Ascending aorta (tissue), 2 donors: ENCODE data around the gene CERK. TPM values are rescaled to one million over a fixed set of nuclear protein-coding genes. Genes with fewer than 3 reads are reported as not detected.
A peak's percentile ranks its signal among the peaks of the same experiment; 100 is the strongest.

Source experiments
- DNase-seq, 2 donors: peaks; one replicate each; pipeline ENCODE4 v3.0.0-alpha.2; 2019; ENCODE audit warnings: low spot score in 2 of 2
- H3K27ac ChIP-seq, 2 donors: fragments of 200-600 bp; sonication (generic); one replicate each; pipeline ENCODE4 v1.5.1; 2016 to 2017; ENCODE audit warnings: mild to moderate bottlenecking in 1 of 2
- H3K27me3 ChIP-seq: fragments of 200-600 bp; sonication (generic); one replicate; pipeline ENCODE4 v1.5.1; 2017
- H3K36me3 ChIP-seq, 2 donors: fragments of 200-600 bp; sonication (generic); one replicate each; pipeline ENCODE4 v1.5.1; 2016
- H3K4me1 ChIP-seq, 2 donors: fragments of 200-600 bp; sonication (generic); one replicate each; pipeline ENCODE4 v1.5.1; 2016 to 2017; ENCODE audit warnings: mild to moderate bottlenecking in 1 of 2
- H3K4me3 ChIP-seq, 2 donors: fragments of 200-600 bp; sonication (generic); one replicate each; pipeline ENCODE4 v1.5.1; 2016 to 2017; ENCODE audit warnings: mild to moderate bottlenecking in 1 of 2
- H3K9me3 ChIP-seq, 2 donors: fragments of 200-600 bp; sonication (generic); one replicate each; pipeline ENCODE4 v1.5.1; 2016
- intact Hi-C: fragments of 100-400 bp; cut with DNase I; formaldehyde crosslinking; loops from one replicate; pipeline ENCODE4 v1.15.1; 2023
- total RNA-seq: library from RNA; depleted of rRNA; stranded (reverse); fragments of >200 nt; gene quantifications from one replicate; pipeline ENCODE4 v1.1.0, GENCODE V29; 2016
- TF ChIP-seq, protein P1 (sequence below), 3 experiments: fragments of 200-600 bp in 2 of 3; fragments of 450-650 bp in 1 of 3; sonication (generic) in 2 of 3; IDR thresholded peaks; one replicate each; pipeline ENCODE4 v1.5.1; 2016 to 2019; ENCODE audit warnings: antibody characterized with exemption in 3 of 3, mild to moderate bottlenecking in 1 of 3, moderate library complexity in 1 of 3

CERK gene
- total RNA-seq, 1 donor from 2014 or later: 27.5 TPM

- Histone ChIP-seq H3K36me3 (no peaks in the 10 kb centered on the region), H3K9me3 (no peaks in the 10 kb centered on the region), H3K27ac (peak overlapping the region; percentile 69 to 74), H3K27me3 (no peaks in the 10 kb centered on the region), H3K4me1 (peaks cover 0 to 16% of the 10 kb centered on the region in 2 donors), H3K4me3 (no peak overlapping the region)
- TF ChIP-seq, protein P1, sequence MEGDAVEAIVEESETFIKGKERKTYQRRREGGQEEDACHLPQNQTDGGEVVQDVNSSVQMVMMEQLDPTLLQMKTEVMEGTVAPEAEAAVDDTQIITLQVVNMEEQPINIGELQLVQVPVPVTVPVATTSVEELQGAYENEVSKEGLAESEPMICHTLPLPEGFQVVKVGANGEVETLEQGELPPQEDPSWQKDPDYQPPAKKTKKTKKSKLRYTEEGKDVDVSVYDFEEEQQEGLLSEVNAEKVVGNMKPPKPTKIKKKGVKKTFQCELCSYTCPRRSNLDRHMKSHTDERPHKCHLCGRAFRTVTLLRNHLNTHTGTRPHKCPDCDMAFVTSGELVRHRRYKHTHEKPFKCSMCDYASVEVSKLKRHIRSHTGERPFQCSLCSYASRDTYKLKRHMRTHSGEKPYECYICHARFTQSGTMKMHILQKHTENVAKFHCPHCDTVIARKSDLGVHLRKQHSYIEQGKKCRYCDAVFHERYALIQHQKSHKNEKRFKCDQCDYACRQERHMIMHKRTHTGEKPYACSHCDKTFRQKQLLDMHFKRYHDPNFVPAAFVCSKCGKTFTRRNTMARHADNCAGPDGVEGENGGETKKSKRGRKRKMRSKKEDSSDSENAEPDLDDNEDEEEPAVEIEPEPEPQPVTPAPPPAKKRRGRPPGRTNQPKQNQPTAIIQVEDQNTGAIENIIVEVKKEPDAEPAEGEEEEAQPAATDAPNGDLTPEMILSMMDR (IDR thresholded peaks at IDR 0.05): no peak
- intact Hi-C loops: no loop called here
- DNase-seq: no peak
These were observed 31.2 kb upstream of the CERK start for GRCh38 chr22:46769191-46769675.

- Histone ChIP-seq H3K27me3 (no peaks in the 10 kb centered on the region), H3K4me3 (no peak overlapping the region), H3K36me3 (no peaks in the 10 kb centered on the region), H3K27ac (peak overlapping the region; percentile 69 to 74), H3K9me3 (no peaks in the 10 kb centered on the region), H3K4me1 (peaks cover 0 to 27% of the 10 kb centered on the region in 2 donors)
- TF ChIP-seq, protein P1 (IDR thresholded peaks at IDR 0.05): no peak
- intact Hi-C loops: no loop called here
- DNase-seq: no peak
These were observed 29.4 kb upstream of the CERK start for GRCh38 chr22:46767249-46767985.

- TF ChIP-seq, protein P1 (IDR thresholded peaks at IDR 0.05): no peak
- no peak for DNase-seq
- intact Hi-C loops: no loop called here
- no peaks in the 10 kb centered on the region for H3K36me3 ChIP-seq
- no peak overlapping the region for H3K4me3 ChIP-seq
- no peak overlapping the region for H3K27ac ChIP-seq
- peaks cover 0 to 28% of the 10 kb centered on the region in 2 donors for H3K4me1 ChIP-seq
- no peaks in the 10 kb centered on the region for H3K9me3 ChIP-seq
- no peaks in the 10 kb centered on the region for H3K27me3 ChIP-seq
These were observed 28.6 kb upstream of the CERK start for GRCh38 chr22:46766611-46767010.

DNA sequence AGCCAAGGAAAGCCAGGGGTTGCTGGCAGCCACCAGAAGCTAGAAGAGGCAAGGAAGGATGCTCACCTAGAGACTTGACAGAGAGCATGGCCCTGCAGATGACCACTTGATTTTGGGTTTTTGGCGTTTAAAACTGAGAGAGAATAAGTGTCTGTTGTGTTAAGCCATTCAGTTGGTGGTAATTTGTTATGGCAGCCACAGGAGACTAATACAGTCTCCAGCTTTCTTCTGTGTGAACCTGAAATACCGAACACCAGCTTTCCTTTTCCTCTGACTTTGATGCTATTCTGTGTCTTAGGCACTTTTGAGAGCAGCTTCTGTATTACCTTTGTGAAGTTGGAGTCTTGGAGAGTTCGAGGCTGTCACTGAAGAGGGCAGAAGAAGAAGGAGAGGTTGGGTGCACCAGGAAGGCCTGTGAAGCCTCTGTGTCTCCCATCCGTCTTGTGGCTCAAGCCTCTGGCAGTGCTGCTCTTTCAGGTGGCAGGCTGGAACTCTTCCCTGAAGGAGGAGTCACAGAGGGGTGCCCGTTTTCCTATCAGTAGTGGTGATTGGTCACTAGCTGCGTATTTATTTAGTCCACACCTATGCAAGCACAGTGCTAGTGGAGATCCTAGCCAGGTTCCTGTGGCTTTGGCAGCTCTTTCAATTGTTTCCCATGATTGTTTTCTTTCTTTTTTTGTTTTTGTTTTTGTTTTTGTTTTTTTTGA is 26.9 kb upstream of the CERK start:
- intact Hi-C loops: no loop called here
- no peak for DNase-seq
- Histone ChIP-seq H3K36me3 (no peaks in the 10 kb centered on the region), H3K27ac (no peak overlapping the region), H3K4me1 (peaks cover 0 to 33% of the 10 kb centered on the region in 2 donors), H3K9me3 (no peaks in the 10 kb centered on the region), H3K27me3 (no peaks in the 10 kb centered on the region), H3K4me3 (no peak overlapping the region)
- TF ChIP-seq, protein P1 (IDR thresholded peaks at IDR 0.05): no peak

- TF ChIP-seq, protein P1 (IDR thresholded peaks at IDR 0.05): no peak
- Histone ChIP-seq H3K9me3 (no peaks in the 10 kb centered on the region), H3K4me3 (peak overlapping the region in 1 of 2 donors; percentile 93), H3K27me3 (no peaks in the 10 kb centered on the region), H3K4me1 (peaks cover 0 to 33% of the 10 kb centered on the region in 2 donors), H3K36me3 (no peaks in the 10 kb centered on the region), H3K27ac (no peak overlapping the region)
- DNase-seq: no peak
- intact Hi-C loops: no loop called here
These were observed 26.2 kb upstream of the CERK start for GRCh38 chr22:46764140-46764680.
